Esophagus squamous epithelium (tissue), 5 donors: ENCODE data around the gene WIZ. TPM values are rescaled to one million over a fixed set of nuclear protein-coding genes. Genes with fewer than 3 reads are reported as not detected.

Experiments
- DNase-seq: peaks from one replicate; lab custom pipeline; 2025; lab: John Stamatoyannopoulos, UW
- H3K27ac ChIP-seq, 4 donors: fragments of 200-600 bp; sonication (generic); one replicate each; pipeline ENCODE4 v1.5.1; 2016 to 2019; ENCODE audit warnings: mild to moderate bottlenecking in 1 of 4
- H3K27me3 ChIP-seq, 4 donors: fragments of 200-600 bp; sonication (generic); 1 replicate in 3 of 4; 2 replicates in 1 of 4; pipeline versions ENCODE4 v1.5.1 to v1.6.0; 2017 to 2021; ENCODE audit warnings: antibody characterized with exemption in 1 of 4
- H3K36me3 ChIP-seq, 3 donors: fragments of 200-600 bp; sonication (generic); one replicate each; pipeline ENCODE4 v1.5.1; 2016 to 2019
- H3K4me1 ChIP-seq, 3 donors: fragments of 200-600 bp; sonication (generic); one replicate each; pipeline ENCODE4 v1.5.1; 2017 to 2019
- H3K4me3 ChIP-seq, 4 donors: fragments of 200-600 bp; sonication (generic); 1 replicate in 3 of 4; 2 replicates in 1 of 4; pipeline ENCODE4 v1.5.1; 2016 to 2019; ENCODE audit warnings: mild to moderate bottlenecking in 2 of 4, moderate library complexity in 1 of 4
- H3K9me3 ChIP-seq, 3 donors: fragments of 200-600 bp; sonication (generic); one replicate each; pipeline ENCODE4 v1.5.1; 2016 to 2019
- POLR2A ChIP-seq, 4 donors: fragments of 450-650 bp; IDR thresholded peaks; one replicate each; pipeline ENCODE4 v1.6.1; 2017; ENCODE audit warnings: antibody characterized with exemption in 4 of 4, mild to moderate bottlenecking in 4 of 4, moderate library complexity in 3 of 4
- WGBS, 2 donors: methylation state at CpG; one replicate each; pipeline ENCODE4 v1.1.5; 2018; 5-methylcytosine and 5-hydroxymethylcytosine counted together
- intact Hi-C: fragments of 100-400 bp; cut with DNase I; formaldehyde crosslinking; loops from one replicate; pipeline ENCODE4 v1.15.0; 2022
- total RNA-seq, 4 donors: library from RNA; depleted of rRNA; stranded (reverse); fragments of >200 nt; gene quantifications; one replicate each; pipeline ENCODE4 v1.1.0, GENCODE V29; 2016
- TF ChIP-seq, protein P1 (sequence below), 6 experiments: fragments of 450-650 bp in 4 of 6; fragments of 200-600 bp in 2 of 6; sonication (generic) in 2 of 6; IDR thresholded peaks; one replicate each; pipeline ENCODE4 v1.5.1; 2016 to 2019; ENCODE audit warnings: antibody characterized with exemption in 6 of 6, mild to moderate bottlenecking in 4 of 6, moderate library complexity in 4 of 6
- donor health status: DM: yes; HTN: yes; CAD: no.

The WIZ gene
- total RNA-seq, 4 donors from 2014 or later, result 17.2 to 36.5 (median 30.0) TPM

DNA sequence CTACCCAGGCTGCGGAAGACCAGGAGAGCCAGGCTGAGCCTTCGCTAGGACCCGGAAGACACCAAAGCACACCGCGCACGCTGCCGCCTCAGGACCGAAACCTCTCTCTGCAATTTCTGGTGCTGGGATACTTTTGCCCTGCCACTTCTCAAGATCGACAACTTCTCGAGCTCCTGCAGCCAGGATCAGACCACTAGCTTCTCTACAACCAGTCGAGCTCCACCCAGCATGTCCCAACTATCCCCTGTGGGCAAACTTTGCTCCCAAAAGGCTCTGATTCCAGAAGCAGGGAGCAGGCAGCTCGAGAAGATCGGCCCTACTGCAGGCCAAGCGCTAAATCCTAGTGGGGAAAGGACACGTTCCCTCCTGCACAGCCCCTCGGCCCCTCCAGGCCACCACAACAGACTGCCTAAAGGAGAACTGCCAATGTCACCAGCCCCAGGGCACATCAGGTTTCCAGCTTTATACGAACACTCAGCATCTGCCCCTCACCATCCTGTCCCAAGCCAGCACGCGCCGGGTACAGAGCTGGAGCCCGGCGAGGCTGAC lies 71.1 kb downstream of the WIZ start:
- intact Hi-C loops, result loop anchor here (10.0 kb wide), 1 partner anchor 114 kb away; no protein-coding TSS in a partner anchor
- Histone ChIP-seq H3K36me3 (peaks cover 0 to 25% (median 5%) of the 10 kb centered on the region in 3 donors), H3K4me3 (peak overlapping the region; percentile 74 to 100 (median 96))

GRCh38 chr19:15374796-15375440 lies 74.8 kb downstream of the WIZ start:
- peaks cover 16 to 56% (median 46%) of the 10 kb centered on the region in 3 donors for H3K4me1 ChIP-seq
- 49 to 57% methylated on average over 7 to 8 of the region's 24 CpGs for WGBS, 2 donors
- DNase-seq, result no peak
- intact Hi-C loops, result loop anchor here (10.0 kb wide), 1 partner anchor 110 kb away; no protein-coding TSS in a partner anchor
- peaks cover 20 to 50% (median 35%) of the 10 kb centered on the region in 3 donors for H3K36me3 ChIP-seq
- H3K27me3 ChIP-seq, result no peaks in the 10 kb centered on the region
- TF ChIP-seq, protein P1, sequence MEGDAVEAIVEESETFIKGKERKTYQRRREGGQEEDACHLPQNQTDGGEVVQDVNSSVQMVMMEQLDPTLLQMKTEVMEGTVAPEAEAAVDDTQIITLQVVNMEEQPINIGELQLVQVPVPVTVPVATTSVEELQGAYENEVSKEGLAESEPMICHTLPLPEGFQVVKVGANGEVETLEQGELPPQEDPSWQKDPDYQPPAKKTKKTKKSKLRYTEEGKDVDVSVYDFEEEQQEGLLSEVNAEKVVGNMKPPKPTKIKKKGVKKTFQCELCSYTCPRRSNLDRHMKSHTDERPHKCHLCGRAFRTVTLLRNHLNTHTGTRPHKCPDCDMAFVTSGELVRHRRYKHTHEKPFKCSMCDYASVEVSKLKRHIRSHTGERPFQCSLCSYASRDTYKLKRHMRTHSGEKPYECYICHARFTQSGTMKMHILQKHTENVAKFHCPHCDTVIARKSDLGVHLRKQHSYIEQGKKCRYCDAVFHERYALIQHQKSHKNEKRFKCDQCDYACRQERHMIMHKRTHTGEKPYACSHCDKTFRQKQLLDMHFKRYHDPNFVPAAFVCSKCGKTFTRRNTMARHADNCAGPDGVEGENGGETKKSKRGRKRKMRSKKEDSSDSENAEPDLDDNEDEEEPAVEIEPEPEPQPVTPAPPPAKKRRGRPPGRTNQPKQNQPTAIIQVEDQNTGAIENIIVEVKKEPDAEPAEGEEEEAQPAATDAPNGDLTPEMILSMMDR (IDR thresholded peaks at IDR 0.05), result no peak
- no peak for TF ChIP-seq POLR2A (IDR thresholded peaks at IDR 0.05)
- peak overlapping the region; percentile 11 to 53 (median 40) for H3K27ac ChIP-seq
- no peak overlapping the region for H3K4me3 ChIP-seq
- H3K9me3 ChIP-seq, result no peaks in the 10 kb centered on the region

More for the DNA sequence above, 71.1 kb downstream of the WIZ start:
- 0% methylated on average over 8 to 20 of the region's 22 CpGs for WGBS, 2 donors
- TF ChIP-seq POLR2A (IDR thresholded peaks at IDR 0.05), result no peak
- TF ChIP-seq, protein P1 (IDR thresholded peaks at IDR 0.05), result peak in 1 of 6 experiments; percentile 3
- peak overlapping the region; percentile 94 to 99 (median 97) for H3K27ac ChIP-seq
- DNase-seq, result no peak
- no peaks in the 10 kb centered on the region for H3K27me3 ChIP-seq
- peaks cover 23 to 59% (median 52%) of the 10 kb centered on the region in 3 donors for H3K4me1 ChIP-seq
- no peaks in the 10 kb centered on the region for H3K9me3 ChIP-seq

DNA sequence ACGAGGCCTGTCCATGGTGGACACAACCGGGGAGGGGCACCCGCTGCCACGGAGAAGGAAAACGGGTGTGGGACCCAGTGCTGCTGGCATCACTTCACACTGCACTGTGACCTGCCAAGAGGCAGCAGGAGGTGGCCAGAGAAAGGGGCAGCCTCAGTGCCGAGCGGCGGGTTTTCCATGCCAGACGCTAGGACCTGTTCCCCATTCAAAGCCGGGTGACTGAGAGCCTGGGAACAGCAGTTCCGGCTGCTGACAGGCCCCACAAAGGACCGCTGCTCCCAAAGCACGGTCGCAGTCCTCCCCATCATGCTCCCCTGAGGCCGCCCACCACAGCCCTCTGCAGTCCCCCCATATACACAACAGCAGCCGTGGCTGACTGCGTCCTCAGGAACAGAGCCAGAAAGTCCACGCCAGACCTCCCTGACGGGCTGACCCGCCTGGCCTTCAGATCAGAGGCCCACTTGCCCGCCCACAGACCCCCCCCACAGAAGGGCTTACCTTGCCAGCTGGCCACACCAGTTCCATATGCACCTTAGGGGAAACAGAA lies 75.6 kb downstream of the WIZ start:
- H3K4me3 ChIP-seq, result no peak overlapping the region
- no peaks in the 10 kb centered on the region for H3K27me3 ChIP-seq

GRCh38 chr19:15373644-15374043 lies 76.1 kb downstream of the WIZ start:
- 81% methylated on average over 15 of the region's 22 CpGs; no CpG with 5 or more reads in 1 of the 2 donors for WGBS, 2 donors
- DNase-seq, result no peak
- Histone ChIP-seq H3K4me3 (no peak overlapping the region), H3K27ac (peak overlapping the region in 1 of 4 donors; percentile 11), H3K4me1 (peaks cover 16 to 56% (median 46%) of the 10 kb centered on the region in 3 donors), H3K27me3 (no peaks in the 10 kb centered on the region), H3K9me3 (no peaks in the 10 kb centered on the region), H3K36me3 (peaks cover 33 to 63% (median 43%) of the 10 kb centered on the region in 3 donors)
- TF ChIP-seq, protein P1 (IDR thresholded peaks at IDR 0.05), result no peak
- TF ChIP-seq POLR2A (IDR thresholded peaks at IDR 0.05), result no peak
- intact Hi-C loops, result loop anchor here (10.0 kb wide), 1 partner anchor 109 kb away; no protein-coding TSS in a partner anchor

More for the DNA sequence above, 75.6 kb downstream of the WIZ start:
- no peaks in the 10 kb centered on the region for H3K9me3 ChIP-seq
- H3K27ac ChIP-seq, result peak overlapping the region; percentile 11 to 53 (median 40)
- H3K4me1 ChIP-seq, result peaks cover 16 to 56% (median 46%) of the 10 kb centered on the region in 3 donors
- DNase-seq, result no peak
- intact Hi-C loops, result loop anchor here (10.0 kb wide), 1 partner anchor 109 kb away; no protein-coding TSS in a partner anchor
- TF ChIP-seq, protein P1 (IDR thresholded peaks at IDR 0.05), result no peak
- no peak for TF ChIP-seq POLR2A (IDR thresholded peaks at IDR 0.05)
- H3K36me3 ChIP-seq, result peaks cover 28 to 57% (median 42%) of the 10 kb centered on the region in 3 donors
- WGBS, 2 donors, result 72 to 87% methylated on average over 8 to 17 of the region's 21 CpGs
